ENCODE results near the gene HS1BP3. TPM values are rescaled to one million over a fixed set of nuclear protein-coding genes. Genes with fewer than 3 reads are reported as not detected.

The HS1BP3 gene
- total and polyA plus RNA-seq, 2 of the 13 experiments (the other 11 are each of a cell fraction or from before 2014, with no cell fraction given), result 15.2 to 22.0 TPM

DNA sequence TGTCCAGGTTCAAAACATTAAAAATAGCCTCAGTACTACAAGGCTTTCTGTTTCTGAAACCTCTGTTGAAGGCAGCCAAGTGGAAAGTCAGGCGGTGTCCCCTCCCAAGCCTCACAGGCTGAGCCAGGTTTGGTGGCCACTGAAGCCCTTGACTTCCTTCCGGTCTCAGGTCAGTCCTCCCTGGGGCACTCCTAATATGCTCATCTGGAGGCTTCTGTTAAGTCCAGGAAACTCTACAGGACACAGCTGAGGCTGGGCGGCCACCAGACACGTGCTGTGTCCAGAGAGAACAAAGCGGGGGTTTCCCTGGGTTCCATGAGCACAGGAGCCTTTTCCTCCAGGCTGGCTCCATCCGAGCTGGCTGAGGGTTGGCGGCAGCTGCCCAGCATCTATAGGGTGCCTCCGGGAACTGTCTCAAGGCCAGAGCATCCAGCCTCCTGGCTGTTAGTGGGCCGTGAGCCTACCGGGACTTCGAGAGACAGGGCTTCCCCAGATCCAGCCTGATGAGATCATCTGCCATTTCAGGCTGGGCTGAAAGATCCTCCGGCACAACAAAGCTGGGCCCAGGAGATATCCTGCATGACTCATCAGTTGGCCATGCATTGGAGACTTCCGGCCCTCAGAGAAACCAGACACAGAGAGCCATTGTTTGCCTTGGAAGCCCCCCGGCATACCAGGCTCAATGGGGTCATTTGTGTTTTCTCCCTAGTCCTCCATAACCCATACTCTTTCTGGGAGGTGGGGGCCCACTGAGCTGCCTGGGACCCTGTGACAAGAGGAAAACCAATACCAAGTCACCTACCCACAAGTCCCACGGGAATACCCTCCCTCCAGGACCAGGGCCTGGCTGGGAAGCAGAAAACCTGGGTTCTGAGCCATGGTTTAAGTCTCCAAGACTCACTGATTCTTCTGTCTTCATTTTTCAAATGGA lies 71.7 kb downstream of the HS1BP3 start (continued):
- TF ChIP-seq ZNF841 (CRISPR knock-in tag; IDR thresholded peaks at IDR 0.05; ENCODE audit: borderline replicate concordance) (no peak), ZNF614 (CRISPR knock-in tag; IDR thresholded peaks at IDR 0.05; ENCODE audit: borderline replicate concordance) (peak; percentile 87; the same call in 1 of the 2 replicates), ZNF605 (CRISPR knock-in tag; IDR thresholded peaks at IDR 0.05) (peak; percentile 99), ZNF746 (CRISPR knock-in tag; IDR thresholded peaks at IDR 0.05) (peak; percentile 95), IKZF1 (IDR thresholded peaks at IDR 0.05) (no peak), FOXC1 (CRISPR knock-in tag; IDR thresholded peaks at IDR 0.05; ENCODE audit: borderline replicate concordance) (peak; percentile 86), KLF13 (CRISPR knock-in tag; IDR thresholded peaks at IDR 0.05) (no peak), ISX (CRISPR knock-in tag; conservative IDR thresholded peaks at IDR 0.05) (no peak), ARID5B (CRISPR knock-in tag; IDR thresholded peaks at IDR 0.05) (peak; percentile 98), CREM (IDR thresholded peaks at IDR 0.05) (peak; percentile 93), CREM (CRISPR knock-in tag; IDR thresholded peaks at IDR 0.05) (no peak), ZNF670 (CRISPR knock-in tag; IDR thresholded peaks at IDR 0.05; ENCODE audit: borderline replicate concordance) (no peak; the same call in 1 of the 2 replicates), BRCA1 (CRISPR knock-in tag; IDR thresholded peaks at IDR 0.05) (peak; percentile 84), SALL2 (CRISPR knock-in tag; IDR thresholded peaks at IDR 0.05) (peak; percentile 86; the same call in 1 of the 2 replicates), ZBTB49 (CRISPR knock-in tag; IDR thresholded peaks at IDR 0.05; ENCODE audit: borderline replicate concordance) (no peak), ZSCAN29 (CRISPR knock-in tag; conservative IDR thresholded peaks at IDR 0.05) (peak; percentile 90), ZNF264 (CRISPR knock-in tag; IDR thresholded peaks at IDR 0.05) (peak; percentile 73), ZNF333 (CRISPR knock-in tag; IDR thresholded peaks at IDR 0.05; ENCODE audit: borderline replicate concordance) (peak; percentile 87), RBM39 (IDR thresholded peaks at IDR 0.05; ENCODE audit: low read depth, low read length, poor library complexity, severe bottlenecking) (peak; percentile 80)
- TF ChIP-seq, protein P1, sequence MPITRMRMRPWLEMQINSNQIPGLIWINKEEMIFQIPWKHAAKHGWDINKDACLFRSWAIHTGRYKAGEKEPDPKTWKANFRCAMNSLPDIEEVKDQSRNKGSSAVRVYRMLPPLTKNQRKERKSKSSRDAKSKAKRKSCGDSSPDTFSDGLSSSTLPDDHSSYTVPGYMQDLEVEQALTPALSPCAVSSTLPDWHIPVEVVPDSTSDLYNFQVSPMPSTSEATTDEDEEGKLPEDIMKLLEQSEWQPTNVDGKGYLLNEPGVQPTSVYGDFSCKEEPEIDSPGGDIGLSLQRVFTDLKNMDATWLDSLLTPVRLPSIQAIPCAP (CRISPR knock-in tag; IDR thresholded peaks at IDR 0.05; ENCODE audit: low read depth), result no peak
- TF ChIP-seq, protein P2, sequence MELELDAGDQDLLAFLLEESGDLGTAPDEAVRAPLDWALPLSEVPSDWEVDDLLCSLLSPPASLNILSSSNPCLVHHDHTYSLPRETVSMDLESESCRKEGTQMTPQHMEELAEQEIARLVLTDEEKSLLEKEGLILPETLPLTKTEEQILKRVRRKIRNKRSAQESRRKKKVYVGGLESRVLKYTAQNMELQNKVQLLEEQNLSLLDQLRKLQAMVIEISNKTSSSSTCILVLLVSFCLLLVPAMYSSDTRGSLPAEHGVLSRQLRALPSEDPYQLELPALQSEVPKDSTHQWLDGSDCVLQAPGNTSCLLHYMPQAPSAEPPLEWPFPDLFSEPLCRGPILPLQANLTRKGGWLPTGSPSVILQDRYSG (CRISPR knock-in tag; IDR thresholded peaks at IDR 0.05), result no peak

Measured in HepG2 (cell line).